Endothelial cell of umbilical vein (primary cell): ENCODE data around the gene GNB1. TPM values are rescaled to one million over a fixed set of nuclear protein-coding genes. Genes with fewer than 3 reads are reported as not detected.
A peak's percentile ranks its signal among the peaks of the same experiment; 100 is the strongest.

Experiments
- BruUV-seq: library from RNA; stranded (reverse); fragments of 400-500 nt; replicated peaks from 2 replicates; lab custom pipeline; 2021; lab: Mats Ljungman, UMichigan
- CTCF ChIA-PET: fragments of 300-600, 350-600 bp; sonication (Branson Sonifier 250); formaldehyde crosslinking; loops from one replicate; lab custom pipeline; 2021; ENCODE audit warnings: antibody characterized with exemption, inconsistent platforms; lab: Charles Lee
- POLR2A ChIA-PET: fragments of 300-600, 350-600 bp; sonication (Branson Sonifier 250); formaldehyde crosslinking; loops from one replicate; lab custom pipeline; 2021; ENCODE audit warnings: antibody characterized with exemption, inconsistent platforms; lab: Charles Lee
- DNase-seq: peaks from one replicate; pipeline ENCODE4 v3.0.0-alpha.2; 2011; ENCODE audit warnings: low read depth, low spot score
- FAIRE-seq: peaks from 2 replicates; lab custom pipeline; 2011; peaks lifted over from hg19 to GRCh38; lab: Jason Lieb, UNC
- H2AFZ ChIP-seq: 2 replicates; pipeline ENCODE4 v1.6.0; 2012; ENCODE audit warnings: low read depth, low read length, control low read depth, inconsistent platforms
- H3K27ac ChIP-seq: 2 replicates; pipeline ENCODE4 v1.5.1; 2011; ENCODE audit warnings: low read depth, mild to moderate bottlenecking, control low read depth, low read length, moderate library complexity; ENCODE audit not compliant: insufficient read depth
- H3K27me3 ChIP-seq, 2 experiments: 2 replicates each; pipeline versions ENCODE4 v1.6.0 to v1.6.1; 2011; ENCODE audit warnings: low read length in 2 of 2, mixed read lengths in 1 of 2; ENCODE audit not compliant: control insufficient read depth in 2 of 2, insufficient read depth in 2 of 2
- H3K36me3 ChIP-seq, 2 experiments: 2 replicates in 1 of 2; 3 replicates in 1 of 2; pipeline ENCODE4 v1.5.1; 2011; ENCODE audit warnings: low read length in 2 of 2, mild to moderate bottlenecking in 1 of 2, moderate library complexity in 1 of 2; ENCODE audit not compliant: control insufficient read depth in 2 of 2, insufficient read depth in 2 of 2; ENCODE audit errors: extremely low read depth in 1 of 2
- H3K4me1 ChIP-seq: 3 replicates; pipeline ENCODE4 v1.5.1; 2011; ENCODE audit warnings: mild to moderate bottlenecking, low read length; ENCODE audit not compliant: control insufficient read depth, insufficient read depth; ENCODE audit errors: extremely low read depth
- H3K4me2 ChIP-seq: 2 replicates; pipeline ENCODE4 v1.6.1; 2011; ENCODE audit warnings: low read length, control low read depth, mixed read lengths; ENCODE audit not compliant: insufficient read depth
- H3K4me3 ChIP-seq, 3 experiments: fragments of 200-600 bp in 1 of 3; sonication (generic), shearing (Covaris generic) in 1 of 3; replicated peaks in 1 of 3; 2 replicates each; pipeline ENCODE4 v1.5.1; 2011 to 2016; ENCODE audit warnings: control low read depth in 3 of 3, low read length in 3 of 3, mild to moderate bottlenecking in 2 of 3, inconsistent platforms in 1 of 3, low read depth in 1 of 3, moderate library complexity in 1 of 3; ENCODE audit not compliant: insufficient read depth in 1 of 3
- H3K79me2 ChIP-seq: 2 replicates; pipeline ENCODE4 v1.6.0; 2012; ENCODE audit warnings: low read length, inconsistent platforms; ENCODE audit not compliant: control insufficient read depth, insufficient read depth
- H3K9ac ChIP-seq: replicated peaks from 2 replicates; pipeline ENCODE3; 2011; ENCODE audit warnings: low read length, control low read depth; ENCODE audit not compliant: insufficient read depth; ENCODE audit errors: extremely low read depth
- H3K9me1 ChIP-seq: replicated peaks from 3 replicates; pipeline ENCODE4 v1.6.0; 2011; ENCODE audit warnings: mild to moderate bottlenecking, low read length; ENCODE audit not compliant: control insufficient read depth, insufficient read depth; ENCODE audit errors: extremely low read depth
- H3K9me3 ChIP-seq: replicated peaks from 2 replicates; pipeline ENCODE4 v1.5.1; 2012; ENCODE audit warnings: low read length, inconsistent platforms; ENCODE audit not compliant: control insufficient read depth, insufficient read depth
- H4K20me1 ChIP-seq: replicated peaks from 2 replicates; pipeline ENCODE3; 2011; ENCODE audit warnings: mild to moderate bottlenecking, low read length; ENCODE audit not compliant: control insufficient read depth, insufficient read depth; ENCODE audit errors: extremely low read depth
- CTCF ChIP-seq, 2 donors: IDR thresholded peaks; 1 replicate in 1 of 2; 2 replicates in 1 of 2; pipeline ENCODE4 v1.5.1; 2011; ENCODE audit warnings: low read length in 2 of 2, mild to moderate bottlenecking in 2 of 2, moderate library complexity in 2 of 2, control low read depth in 1 of 2, inconsistent platforms in 1 of 2, low read depth in 1 of 2; ENCODE audit not compliant: insufficient read depth in 1 of 2; ENCODE audit errors: extremely low read depth in 1 of 2
- EZH2 ChIP-seq: IDR thresholded peaks from 2 replicates; pipeline ENCODE4 v1.6.1; 2012; ENCODE audit warnings: borderline replicate concordance, low read depth, mild to moderate bottlenecking, moderate library complexity, low read length, inconsistent platforms; ENCODE audit not compliant: severe bottlenecking
- FOS ChIP-seq: IDR thresholded peaks from 2 replicates; pipeline ENCODE4 v1.6.1; 2011; ENCODE audit warnings: mild to moderate bottlenecking, low read length, moderate library complexity, borderline replicate concordance; ENCODE audit not compliant: insufficient read depth
- GATA2 ChIP-seq: IDR thresholded peaks from 2 replicates; pipeline ENCODE4 v1.7.0; 2011; ENCODE audit warnings: low read depth, mild to moderate bottlenecking, moderate library complexity, mixed read lengths, low read length; ENCODE audit not compliant: insufficient read length, insufficient read depth
- JUN ChIP-seq: IDR thresholded peaks from 2 replicates; pipeline ENCODE4 v1.6.1; 2011; ENCODE audit warnings: borderline replicate concordance, low read depth; ENCODE audit not compliant: insufficient read length, insufficient read depth
- MYC ChIP-seq: IDR thresholded peaks from one replicate; pipeline ENCODE4 v1.6.1; 2011; ENCODE audit warnings: mild to moderate bottlenecking, low read depth, low read length
- POLR2A ChIP-seq: IDR thresholded peaks from 2 replicates; pipeline ENCODE4 v1.6.1; 2012; ENCODE audit warnings: low read depth, mild to moderate bottlenecking, control low read depth, low read length
- POLR2AphosphoS5 ChIP-seq: IDR thresholded peaks from 2 replicates; pipeline ENCODE4 v1.6.1; 2012; ENCODE audit warnings: low read depth, mild to moderate bottlenecking, control low read depth, low read length, moderate library complexity; ENCODE audit not compliant: insufficient read depth
- dilution Hi-C: fragments of 300-500 bp; cut with MboI; formaldehyde crosslinking; loops from one replicate; pipeline ENCODE4 v1.15.0; 2019; ENCODE audit warnings: low sequenced_read_pairs; ENCODE audit not compliant: extremely low pct_ligation_motif_present
- intact Hi-C: fragments of 100-400 bp; cut with micrococcal nuclease; formaldehyde crosslinking; loops from one replicate; pipeline ENCODE4 v1.10.0; 2022
- polyA plus RNA-seq, 4 experiments: library from polyadenylated mRNA; depleted of rRNA in 3 of 4; stranded (reverse) in 3 of 4; unstranded in 1 of 4; fragments of >200 nt; gene quantifications; 2 replicates each; pipeline versions ENCODE4 v1.2.1 to v1.2.3, GENCODE V29; 2011 to 2012; ENCODE audit warnings: missing spikeins in 1 of 4
- total RNA-seq: library from RNA; stranded (reverse); gene quantifications from 2 replicates; pipeline ENCODE4 v1.2.3, GENCODE V29; 2021
- TF ChIP-seq, protein P1 (sequence below): IDR thresholded peaks from 2 replicates; pipeline ENCODE4 v1.6.1; 2011; ENCODE audit not compliant: insufficient read depth, insufficient read length

The GNB1 gene
- total and polyA plus RNA-seq, 2 donors (not counting 3 experiments of a cell fraction or from before 2014, with no cell fraction given), result 501 to 529 TPM

GRCh38 chr1:1760715-1761114 is 130.2 kb downstream of the GNB1 start:
- Histone ChIP-seq H3K27me3 (no peaks in the 10 kb centered on the region), H3K9ac (no peak overlapping the region), H3K4me2 (no peak overlapping the region), H2AFZ (no peak overlapping the region), H3K9me3 (no peaks in the 10 kb centered on the region), H3K27ac (no peak overlapping the region), H3K9me1 (no peaks in the 10 kb centered on the region), H3K36me3 (peaks cover 2 to 42% of the 10 kb centered on the region in 2 experiments), H3K4me1 (no peaks in the 10 kb centered on the region), H3K79me2 (peaks cover 12% of the 10 kb centered on the region), H4K20me1 (no peaks in the 10 kb centered on the region), H3K4me3 (no peak overlapping the region)
- dilution Hi-C loops, result no loop called here
- BruUV-seq, result no TSS peak
- intact Hi-C loops, result no loop called here
- CTCF ChIA-PET, result no interaction called here
- POLR2A ChIA-PET, result no interaction called here
- DNase-seq, result no peak
- TF ChIP-seq FOS, result no peak
- no peak for TF ChIP-seq CTCF (IDR thresholded peaks at IDR 0.05; ENCODE audit: extremely low read depth in 1 of 2, insufficient read depth in 1 of 2, low read depth in 1 of 2, low read length in 2 of 2)
- no peak for TF ChIP-seq GATA2
- TF ChIP-seq JUN, result no peak
- TF ChIP-seq POLR2AphosphoS5, result no peak
- TF ChIP-seq POLR2A, result no peak
- TF ChIP-seq EZH2, result no peak
- TF ChIP-seq, protein P1, sequence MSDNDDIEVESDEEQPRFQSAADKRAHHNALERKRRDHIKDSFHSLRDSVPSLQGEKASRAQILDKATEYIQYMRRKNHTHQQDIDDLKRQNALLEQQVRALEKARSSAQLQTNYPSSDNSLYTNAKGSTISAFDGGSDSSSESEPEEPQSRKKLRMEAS, result no peak
- no peak for TF ChIP-seq MYC
- peak; percentile 68 for FAIRE-seq
